ENCODE measurements around the gene ABLIM3.
"Not testable (repeated sequence)": the region's sequence is repeated elsewhere in the genome, so short reads cannot be mapped to it uniquely, and the experiment has no call there.

ABLIM3 gene

GRCh38 chr5:149160291-149160787 lies 19.0 kb downstream of the ABLIM3 start:
- no peak for DNase-seq

- no peak for DNase-seq
Observed at GRCh38 chr5:149161026-149161687, 19.9 kb downstream of the ABLIM3 start.

GRCh38 chr5:149161850-149162249 lies 20.6 kb downstream of the ABLIM3 start:
- DNase-seq, result no peak

- no peak for DNase-seq
Observed at GRCh38 chr5:149162401-149163084, 21.2 kb downstream of the ABLIM3 start.

GRCh38 chr5:149164731-149165130 lies 23.4 kb downstream of the ABLIM3 start:
- no peak for DNase-seq

GRCh38 chr5:149166128-149166527 lies 24.8 kb downstream of the ABLIM3 start:
- DNase-seq, result no peak

GRCh38 chr5:149166591-149167100 lies 25.4 kb downstream of the ABLIM3 start:
- no peak for DNase-seq

- no peak for DNase-seq
Observed at GRCh38 chr5:149168276-149168906, 27.1 kb downstream of the ABLIM3 start.

GRCh38 chr5:149170299-149170698 lies 29.0 kb downstream of the ABLIM3 start:
- no peak for DNase-seq

- DNase-seq, result no peak
Observed at GRCh38 chr5:149172261-149172660, 31.0 kb downstream of the ABLIM3 start.

- no peak for DNase-seq
Observed at GRCh38 chr5:149172709-149173505, 31.6 kb downstream of the ABLIM3 start.

- DNase-seq, result no peak
Observed at GRCh38 chr5:149174847-149175234, 33.5 kb downstream of the ABLIM3 start.

- no peak for DNase-seq
Observed at GRCh38 chr5:149175346-149176105, 34.2 kb downstream of the ABLIM3 start.

- no peak for DNase-seq
Observed at GRCh38 chr5:149177339-149177843, 36.1 kb downstream of the ABLIM3 start.

GRCh38 chr5:149177911-149178565 lies 36.7 kb downstream of the ABLIM3 start:
- no peak for DNase-seq

GRCh38 chr5:149181732-149182131 lies 40.4 kb downstream of the ABLIM3 start:
- no peak for DNase-seq

- DNase-seq, result no peak
Observed at GRCh38 chr5:149182241-149182640, 40.9 kb downstream of the ABLIM3 start.

GRCh38 chr5:149185067-149185466 lies 43.8 kb downstream of the ABLIM3 start:
- DNase-seq, result no peak

- no peak for DNase-seq
Observed at GRCh38 chr5:149186506-149186905, 45.2 kb downstream of the ABLIM3 start.

- DNase-seq, result not testable (repeated sequence)
Observed at GRCh38 chr5:149187617-149188016, 46.3 kb downstream of the ABLIM3 start.

GRCh38 chr5:149188383-149188782 lies 47.1 kb downstream of the ABLIM3 start:
- no peak for DNase-seq

Data from SHP77 treated with DMSO at 0.1 percent for 48 hours (cell line).